ENCODE results near the gene RBFOX2. TPM values are rescaled to one million over a fixed set of nuclear protein-coding genes. Genes with fewer than 3 reads are reported as not detected.

The RBFOX2 gene
- total and polyA plus RNA-seq, 8 donors, result 12.9 to 33.7 (median 16.7) TPM

DNA sequence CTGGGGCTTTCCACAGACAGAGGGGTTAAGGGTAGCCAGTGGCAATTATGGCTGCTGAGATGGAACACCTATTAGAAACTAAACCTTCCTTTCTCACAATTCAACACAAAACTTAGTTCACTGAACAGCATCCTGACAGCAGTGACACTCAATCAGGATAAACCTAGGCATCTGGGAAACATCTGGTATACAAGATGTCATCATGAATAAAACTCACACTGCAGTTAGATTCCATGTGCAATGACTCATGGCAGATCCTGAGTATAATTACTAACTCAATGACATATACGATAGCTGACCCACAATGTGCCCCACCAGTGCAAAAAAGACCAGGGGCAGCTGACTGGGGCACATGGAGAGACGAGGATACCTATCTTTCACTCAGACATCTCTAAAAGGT is 17.7 kb downstream of the RBFOX2 start:
- Histone ChIP-seq H3K27ac (no peak overlapping the region), H3K27me3 (no peaks in the 10 kb centered on the region), H3K36me3 (no peaks in the 10 kb centered on the region), H3K9me3 (no peaks in the 10 kb centered on the region), H3K4me1 (peaks cover 0 to 28% (median 17%) of the 10 kb centered on the region in 3 donors), H3K4me3 (no peak overlapping the region)
- no peak for DNase-seq
- 88 to 92% methylated on average over 2 of the region's 2 CpGs for WGBS, 2 donors
- TF ChIP-seq, protein P1, sequence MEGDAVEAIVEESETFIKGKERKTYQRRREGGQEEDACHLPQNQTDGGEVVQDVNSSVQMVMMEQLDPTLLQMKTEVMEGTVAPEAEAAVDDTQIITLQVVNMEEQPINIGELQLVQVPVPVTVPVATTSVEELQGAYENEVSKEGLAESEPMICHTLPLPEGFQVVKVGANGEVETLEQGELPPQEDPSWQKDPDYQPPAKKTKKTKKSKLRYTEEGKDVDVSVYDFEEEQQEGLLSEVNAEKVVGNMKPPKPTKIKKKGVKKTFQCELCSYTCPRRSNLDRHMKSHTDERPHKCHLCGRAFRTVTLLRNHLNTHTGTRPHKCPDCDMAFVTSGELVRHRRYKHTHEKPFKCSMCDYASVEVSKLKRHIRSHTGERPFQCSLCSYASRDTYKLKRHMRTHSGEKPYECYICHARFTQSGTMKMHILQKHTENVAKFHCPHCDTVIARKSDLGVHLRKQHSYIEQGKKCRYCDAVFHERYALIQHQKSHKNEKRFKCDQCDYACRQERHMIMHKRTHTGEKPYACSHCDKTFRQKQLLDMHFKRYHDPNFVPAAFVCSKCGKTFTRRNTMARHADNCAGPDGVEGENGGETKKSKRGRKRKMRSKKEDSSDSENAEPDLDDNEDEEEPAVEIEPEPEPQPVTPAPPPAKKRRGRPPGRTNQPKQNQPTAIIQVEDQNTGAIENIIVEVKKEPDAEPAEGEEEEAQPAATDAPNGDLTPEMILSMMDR (IDR thresholded peaks at IDR 0.05), result no peak
- ATAC-seq, result peak in 1 of 4 donors; percentile 21
- FAIRE-seq, result no peak
- intact Hi-C loops (cut with DNase I), result no loop called here

DNA sequence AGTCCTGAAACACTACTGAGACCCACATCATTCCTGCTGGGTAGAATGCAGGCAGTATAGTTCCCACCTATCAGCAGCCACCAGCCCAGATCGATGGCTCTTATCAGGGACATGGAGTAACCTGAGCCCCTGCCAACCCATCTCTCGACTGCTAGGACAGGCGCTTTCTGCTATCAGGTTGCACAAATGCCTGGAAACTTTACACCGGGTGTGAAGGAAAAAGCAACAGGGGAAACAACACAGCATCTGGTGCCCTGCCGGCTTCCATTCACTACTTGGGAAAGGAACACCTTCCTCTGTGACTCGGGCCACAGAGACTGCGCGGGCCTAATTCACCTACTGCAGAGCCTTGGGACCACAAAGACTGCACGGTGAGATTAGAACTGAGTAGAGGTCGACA is 18.5 kb downstream of the RBFOX2 start:
- 9 to 11% methylated on average over 10 of the region's 10 CpGs for WGBS, 2 donors
- H3K36me3 ChIP-seq, result no peaks in the 10 kb centered on the region
- H3K4me1 ChIP-seq, result peaks cover 0 to 20% (median 17%) of the 10 kb centered on the region in 3 donors
- TF ChIP-seq, protein P1 (IDR thresholded peaks at IDR 0.05), result no peak
- H3K27me3 ChIP-seq, result no peaks in the 10 kb centered on the region
- no peaks in the 10 kb centered on the region for H3K9me3 ChIP-seq
- FAIRE-seq (no peak), ATAC-seq (peak; percentile 72 to 93 (median 90)), DNase-seq (peak; percentile 59 to 74 (median 70))
- H3K4me3 ChIP-seq, result no peak overlapping the region
- intact Hi-C loops (cut with DNase I), result no loop called here
- peak overlapping the region in 1 of 4 donors; percentile 51 for H3K27ac ChIP-seq

DNA sequence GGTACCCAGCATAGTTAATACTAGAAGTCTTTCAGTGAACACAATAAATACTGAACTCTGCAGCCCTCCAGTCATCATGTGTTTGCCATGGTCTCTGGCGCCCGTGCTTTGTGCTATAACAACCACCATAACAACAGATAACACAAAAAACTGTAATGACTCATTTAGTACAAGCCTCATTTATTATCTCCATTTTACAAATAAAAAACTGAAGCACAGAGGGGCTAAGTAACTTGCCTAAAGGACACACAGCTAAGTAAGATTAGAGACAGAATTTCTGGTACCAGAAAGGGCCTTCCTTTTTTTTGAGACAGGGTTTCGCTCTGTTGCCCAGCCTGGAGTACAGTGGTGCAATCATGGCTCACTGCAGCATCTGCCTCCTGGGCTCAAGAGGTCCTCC is 19.5 kb downstream of the RBFOX2 start:
- Histone ChIP-seq H3K9me3 (no peaks in the 10 kb centered on the region), H3K27ac (no peak overlapping the region), H3K4me3 (no peak overlapping the region), H3K36me3 (no peaks in the 10 kb centered on the region), H3K4me1 (peaks cover 0 to 17% (median 13%) of the 10 kb centered on the region in 3 donors), H3K27me3 (no peaks in the 10 kb centered on the region)
- DNase-seq, result no peak
- WGBS, 2 donors, result 66 to 75% methylated on average over 3 of the region's 3 CpGs
- FAIRE-seq, result no peak
- TF ChIP-seq, protein P1 (IDR thresholded peaks at IDR 0.05), result no peak
- ATAC-seq, result peak in 1 of 4 donors; percentile 25
- intact Hi-C loops (cut with DNase I), result no loop called here

DNA sequence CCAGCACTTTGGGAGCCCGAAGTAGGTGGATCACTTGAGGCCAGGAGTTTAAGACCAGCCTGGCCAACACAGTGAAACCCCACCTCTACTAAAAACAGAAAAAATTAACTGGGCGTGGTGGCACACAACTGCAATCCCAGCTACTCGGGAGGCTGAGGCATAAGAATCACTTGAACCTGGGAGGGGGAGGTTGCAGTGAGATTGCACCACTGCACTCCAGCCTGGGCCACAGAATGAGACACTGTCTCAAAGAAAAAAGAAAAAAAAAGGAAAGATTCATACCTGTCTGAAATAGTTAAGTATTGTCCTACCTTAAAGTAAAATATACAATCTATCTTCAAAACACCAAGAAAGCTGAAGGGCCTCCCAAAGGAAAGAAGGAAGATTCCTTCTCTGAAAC is 20.1 kb downstream of the RBFOX2 start:
- WGBS, 2 donors, result 89 to 90% methylated on average over 3 of the region's 3 CpGs

DNA sequence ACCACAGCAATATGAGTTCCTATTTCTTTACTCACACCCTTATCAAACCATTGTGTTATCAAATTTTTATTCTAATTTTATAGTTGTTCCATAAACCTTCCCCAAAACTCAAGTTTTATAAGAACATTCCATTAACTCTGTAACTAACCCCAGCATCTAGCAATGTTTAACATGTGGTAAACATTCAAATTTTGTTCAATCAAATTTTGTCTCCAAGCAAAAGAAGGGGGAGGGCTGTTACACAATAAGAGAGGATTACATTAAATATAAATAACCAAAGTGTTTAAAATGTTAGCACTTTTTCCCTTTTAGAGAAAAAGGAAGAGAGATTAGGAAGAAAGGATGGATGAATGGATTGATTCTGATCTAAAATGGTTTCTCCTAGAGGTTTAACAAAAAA is 20.5 kb downstream of the RBFOX2 start:
- peaks cover 0 to 17% (median 13%) of the 10 kb centered on the region in 3 donors for H3K4me1 ChIP-seq
- intact Hi-C loops (cut with DNase I), result no loop called here
- no peaks in the 10 kb centered on the region for H3K9me3 ChIP-seq
- H3K4me3 ChIP-seq, result no peak overlapping the region
- TF ChIP-seq, protein P1 (IDR thresholded peaks at IDR 0.05), result no peak
- H3K27ac ChIP-seq, result no peak overlapping the region
- FAIRE-seq (no peak), ATAC-seq (no peak), DNase-seq (no peak)
- no peaks in the 10 kb centered on the region for H3K27me3 ChIP-seq
- no peaks in the 10 kb centered on the region for H3K36me3 ChIP-seq

More for the DNA sequence above, 20.1 kb downstream of the RBFOX2 start:
- Histone ChIP-seq H3K27me3 (no peaks in the 10 kb centered on the region), H3K36me3 (no peaks in the 10 kb centered on the region), H3K9me3 (no peaks in the 10 kb centered on the region), H3K27ac (no peak overlapping the region), H3K4me1 (peaks cover 0 to 17% (median 13%) of the 10 kb centered on the region in 3 donors), H3K4me3 (no peak overlapping the region)
- TF ChIP-seq, protein P1 (IDR thresholded peaks at IDR 0.05), result no peak
- FAIRE-seq, result no peak
- intact Hi-C loops (cut with DNase I), result no loop called here
- no peak for ATAC-seq
- DNase-seq, result no peak

All from pancreas (tissue), 10 donors.